GM19023 (cell line): Measurements from ENCODE around the gene DEFB114.

Experiments used
- ATAC-seq: cut with Tn5 transposase; IDR thresholded peaks from one replicate; pipeline ENCODE4 v1.9.1; 2021; ENCODE audit warnings: mild to moderate bottlenecking, moderate library complexity; ENCODE audit not compliant: unreplicated experiment

The DEFB114 gene

GRCh38 chr6:49937811-49938210 is 26.2 kb downstream of the DEFB114 start:
- ATAC-seq: no peak

- ATAC-seq: no peak
These were observed 26.9 kb downstream of the DEFB114 start for GRCh38 chr6:49937017-49937416.

- ATAC-seq: no peak
These were observed 28.6 kb downstream of the DEFB114 start for GRCh38 chr6:49935387-49935786.

GRCh38 chr6:49934770-49935169 is 29.2 kb downstream of the DEFB114 start:
- no peak for ATAC-seq

GRCh38 chr6:49933526-49933925 is 30.4 kb downstream of the DEFB114 start:
- ATAC-seq: no peak

- ATAC-seq: no peak
These were observed 34.6 kb downstream of the DEFB114 start for GRCh38 chr6:49929340-49929739.

- ATAC-seq: no peak
These were observed 40.1 kb downstream of the DEFB114 start for GRCh38 chr6:49923826-49924225.

- no peak for ATAC-seq
These were observed 43.9 kb downstream of the DEFB114 start for GRCh38 chr6:49919935-49920644.

GRCh38 chr6:49919261-49919660 is 44.7 kb downstream of the DEFB114 start:
- ATAC-seq: no peak

- ATAC-seq: no peak
These were observed 45.2 kb downstream of the DEFB114 start for GRCh38 chr6:49918787-49919186.

GRCh38 chr6:49915035-49915434 is 48.9 kb downstream of the DEFB114 start:
- no peak for ATAC-seq

- ATAC-seq: no peak
These were observed 50.2 kb downstream of the DEFB114 start for GRCh38 chr6:49913636-49914375.

GRCh38 chr6:49912196-49912595 is 51.8 kb downstream of the DEFB114 start:
- ATAC-seq: no peak

- no peak for ATAC-seq
These were observed 52.7 kb downstream of the DEFB114 start for GRCh38 chr6:49911252-49911651.
